GM23248 (cell line): ENCODE measurements around the gene TMPRSS15. TPM values are rescaled to one million over a fixed set of nuclear protein-coding genes. Genes with fewer than 3 reads are reported as not detected.

Source experiments
- DNase-seq: peaks from one replicate; pipeline ENCODE4 v3.0.0-alpha.2; 2015
- H2AFZ ChIP-seq: fragments of 200-600 bp; sonication (generic); 2 replicates; pipeline ENCODE4 v1.6.1; 2016; ENCODE audit warnings: antibody characterized with exemption
- H3F3A ChIP-seq: fragments of 200-600 bp; sonication (generic); 2 replicates; pipeline ENCODE4 v1.6.1; 2016; ENCODE audit warnings: mild to moderate bottlenecking, antibody characterized with exemption, mixed run types; ENCODE audit not compliant: insufficient read depth
- H3K27ac ChIP-seq: fragments of 200-600 bp; sonication (generic); 2 replicates; pipeline ENCODE4 v1.5.1; 2016; ENCODE audit warnings: mild to moderate bottlenecking
- H3K27me3 ChIP-seq: fragments of 200-600 bp; sonication (generic); replicated peaks from 2 replicates; pipeline ENCODE4 v1.6.1; 2016; ENCODE audit warnings: mild to moderate bottlenecking; ENCODE audit not compliant: insufficient read depth
- H3K36me3 ChIP-seq: fragments of 200-600 bp; sonication (generic); 2 replicates; pipeline ENCODE4 v1.6.1; 2016; ENCODE audit warnings: low read depth, mild to moderate bottlenecking
- H3K4me1 ChIP-seq: fragments of 200-600 bp; sonication (generic); 2 replicates; pipeline ENCODE4 v1.6.1; 2016; ENCODE audit warnings: mild to moderate bottlenecking; ENCODE audit not compliant: insufficient read depth
- H3K4me2 ChIP-seq: fragments of 200-600 bp; sonication (generic); one replicate; pipeline ENCODE4 v1.6.1; 2016; ENCODE audit warnings: mild to moderate bottlenecking; ENCODE audit not compliant: unreplicated experiment
- H3K4me3 ChIP-seq: fragments of 200-600 bp; sonication (generic); 2 replicates; pipeline ENCODE4 v1.5.1; 2016; ENCODE audit warnings: mild to moderate bottlenecking
- H3K79me2 ChIP-seq: fragments of 200-600 bp; sonication (generic); 2 replicates; pipeline ENCODE4 v1.6.1; 2016; ENCODE audit warnings: mild to moderate bottlenecking; ENCODE audit not compliant: insufficient read depth
- H3K9ac ChIP-seq: fragments of 200-600 bp; sonication (generic); 2 replicates; pipeline ENCODE4 v1.6.1; 2016; ENCODE audit warnings: mild to moderate bottlenecking
- H3K9me2 ChIP-seq: fragments of 200-600 bp; sonication (generic); 2 replicates; pipeline ENCODE4 v1.6.1; 2016; ENCODE audit warnings: mixed run types, mild to moderate bottlenecking, moderate library complexity; ENCODE audit not compliant: insufficient read depth
- H3K9me3 ChIP-seq: fragments of 200-600 bp; sonication (generic); one replicate; pipeline ENCODE4 v1.6.1; 2017; ENCODE audit warnings: low read depth
- H4K20me1 ChIP-seq: fragments of 200-600 bp; sonication (generic); 2 replicates; pipeline ENCODE4 v1.6.0; 2016; ENCODE audit not compliant: insufficient read depth
- EZH2 ChIP-seq: fragments of 200-600 bp; sonication (generic); IDR thresholded peaks from 2 replicates; pipeline ENCODE4 v1.6.1; 2018; ENCODE audit warnings: antibody characterized with exemption, mild to moderate bottlenecking; ENCODE audit not compliant: insufficient read depth, poor library complexity, severe bottlenecking
- EZH2phosphoT487 ChIP-seq: fragments of 200-600 bp; sonication (generic); IDR thresholded peaks from 2 replicates; pipeline ENCODE4 v1.6.1; 2018; ENCODE audit warnings: antibody characterized with exemption, moderate library complexity, mild to moderate bottlenecking, low read depth; ENCODE audit not compliant: insufficient read depth
- WGBS, 2 experiments: methylation state at CpG; one replicate each; pipeline ENCODE4 v1.1.6; 2015 to 2017; ENCODE audit warnings: low lambda C conversion rate in 2 of 2, low coverage in 1 of 2; ENCODE audit errors: missing lambda C conversion rate in 2 of 2; 5-methylcytosine and 5-hydroxymethylcytosine counted together
- in situ Hi-C: fragments of 300-500 bp; cut with MboI; formaldehyde crosslinking; loops from 2 replicates; pipeline ENCODE4 v1.15.0; 2020
- polyA plus RNA-seq: library from polyadenylated mRNA; unstranded; fragments of >200 nt; fragmentation: Nextera tagmentation; extraction: Ambion mirVana; gene quantifications from 2 replicates; pipeline ENCODE4 v1.2.1, GENCODE V29; 2016
- total RNA-seq: library from RNA; depleted of rRNA; stranded (reverse); fragments of >200 nt; shearing (Covaris generic); gene quantifications from 2 replicates; pipeline ENCODE4 v1.2.3, GENCODE V29; 2014; rRNA removed

Gene TMPRSS15
- total RNA-seq (not detected in 2 replicates), polyA plus RNA-seq (not detected in 2 replicates)

DNA sequence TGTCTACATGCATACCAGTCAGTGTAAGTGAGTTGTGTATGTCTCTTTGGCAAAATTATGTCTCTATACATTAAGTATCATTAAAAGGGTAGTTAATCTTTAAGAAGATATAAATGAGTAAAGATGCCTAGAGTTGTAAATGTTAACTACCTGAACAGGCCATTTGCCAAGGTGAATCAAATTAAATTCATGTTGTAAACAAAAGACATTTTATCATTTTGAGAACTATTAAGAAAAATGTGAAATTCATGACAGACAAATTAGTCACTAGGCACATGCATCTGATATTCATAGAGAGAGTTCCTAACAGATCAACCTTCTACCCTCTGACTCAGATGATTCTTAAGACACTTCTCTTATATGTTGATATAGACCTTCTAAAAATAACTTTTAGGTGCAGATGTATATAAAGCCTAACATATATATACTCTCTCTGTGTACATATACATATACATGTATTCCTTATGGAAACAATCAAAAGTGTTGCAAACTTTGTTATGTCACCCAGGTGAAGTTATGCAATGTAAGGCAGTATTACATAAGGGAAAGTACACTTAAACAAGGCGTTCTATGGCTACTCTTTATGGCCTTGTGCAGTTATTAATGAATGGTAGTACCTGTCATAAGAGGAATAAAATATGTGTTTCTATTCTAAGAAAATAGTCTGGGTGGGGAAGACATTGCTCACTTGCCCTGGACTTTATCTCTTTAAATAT lies at the start of gene TMPRSS15:
TSS of gene TMPRSS15 (minus strand) at position 51 of the 716 bp plus-strand sequence. CDS start 163 bp downstream, outside the sequence.
- H3K27me3 ChIP-seq, result no peaks in the 10 kb centered on the region
- H3K4me2 ChIP-seq, result no peak within 1 kb of the TSS
- DNase-seq, result no peak
- H4K20me1 ChIP-seq, result no peaks in the 10 kb centered on the region
- in situ Hi-C loops, result no loop called here
- no peaks in the 10 kb centered on the region for H3F3A ChIP-seq
- no peak within 1 kb of the TSS for H3K27ac ChIP-seq
- H2AFZ ChIP-seq, result no peak within 1 kb of the TSS
- no peak for TF ChIP-seq EZH2phosphoT487
- no peak for TF ChIP-seq EZH2
- no peak within 1 kb of the TSS for H3K4me3 ChIP-seq
- no peaks in the 10 kb centered on the region for H3K9me2 ChIP-seq
- WGBS, 2 experiments, result 4 to 16% methylated on average over 1 of the region's 1 CpG
- no peaks in the 10 kb centered on the region for H3K79me2 ChIP-seq
- H3K36me3 ChIP-seq, result no peaks in the 10 kb centered on the region
- no peaks in the 10 kb centered on the region for H3K9me3 ChIP-seq
- H3K9ac ChIP-seq, result no peak within 1 kb of the TSS
- H3K4me1 ChIP-seq, result no peaks in the 10 kb centered on the region

DNA sequence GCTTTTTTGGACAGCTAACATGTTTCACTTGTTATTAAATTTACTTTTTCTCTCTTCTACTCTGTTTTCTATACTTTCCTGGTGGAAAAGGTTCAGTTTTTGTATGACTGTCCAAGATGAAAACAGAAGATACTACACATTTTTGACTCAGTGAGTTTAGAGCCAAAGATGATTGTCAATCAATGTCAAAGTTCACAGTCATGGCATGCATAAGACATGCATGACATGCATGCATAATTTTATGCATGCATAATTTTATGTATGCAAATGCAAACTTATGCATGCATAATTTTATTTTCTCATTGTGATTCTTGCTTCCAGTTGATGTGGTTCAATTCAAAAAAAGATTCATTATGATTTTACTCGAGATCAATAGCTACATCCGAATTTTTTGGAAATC lies 48.1 kb upstream of the TMPRSS15 start:
- TF ChIP-seq EZH2phosphoT487, result no peak
- no peak for TF ChIP-seq EZH2
- no peaks in the 10 kb centered on the region for H3K9me2 ChIP-seq
- H3K4me2 ChIP-seq, result no peak overlapping the region
- H3K4me3 ChIP-seq, result no peak overlapping the region
- no peaks in the 10 kb centered on the region for H3K79me2 ChIP-seq
- H3K9ac ChIP-seq, result no peak overlapping the region
- H3F3A ChIP-seq, result no peaks in the 10 kb centered on the region
- no peaks in the 10 kb centered on the region for H3K36me3 ChIP-seq
- H3K4me1 ChIP-seq, result no peaks in the 10 kb centered on the region
- no peak overlapping the region for H2AFZ ChIP-seq
- in situ Hi-C loops, result no loop called here
- H3K9me3 ChIP-seq, result no peaks in the 10 kb centered on the region
- no peak for DNase-seq
- 13 to 21% methylated on average over 2 of the region's 2 CpGs for WGBS, 2 experiments
- H3K27me3 ChIP-seq, result no peaks in the 10 kb centered on the region
- no peaks in the 10 kb centered on the region for H4K20me1 ChIP-seq
- H3K27ac ChIP-seq, result no peak overlapping the region

GRCh38 chr21:18449605-18450550 lies 46.3 kb upstream of the TMPRSS15 start:
- DNase-seq, result no peak
- Histone ChIP-seq H3K9me3 (no peaks in the 10 kb centered on the region), H3K27me3 (no peaks in the 10 kb centered on the region), H3K36me3 (no peaks in the 10 kb centered on the region), H3K9me2 (no peaks in the 10 kb centered on the region), H3K27ac (no peak overlapping the region), H3K79me2 (no peaks in the 10 kb centered on the region), H3K4me2 (no peak overlapping the region), H2AFZ (no peak overlapping the region), H3K4me1 (no peaks in the 10 kb centered on the region), H3F3A (no peaks in the 10 kb centered on the region), H3K9ac (no peak overlapping the region), H4K20me1 (no peaks in the 10 kb centered on the region), H3K4me3 (no peak overlapping the region)
- in situ Hi-C loops, result no loop called here
- WGBS, 2 experiments, result 4 to 11% methylated on average over 8 of the region's 8 CpGs
- TF ChIP-seq EZH2, result no peak
- no peak for TF ChIP-seq EZH2phosphoT487

GRCh38 chr21:18443701-18444100 lies 40.1 kb upstream of the TMPRSS15 start:
- in situ Hi-C loops, result no loop called here
- no peaks in the 10 kb centered on the region for H3K9me2 ChIP-seq
- no peaks in the 10 kb centered on the region for H3K27me3 ChIP-seq
- H3K9me3 ChIP-seq, result peaks cover 5% of the 10 kb centered on the region
- TF ChIP-seq EZH2 (no peak), EZH2phosphoT487 (no peak)
- no peaks in the 10 kb centered on the region for H3K79me2 ChIP-seq
- no peak overlapping the region for H3K4me2 ChIP-seq
- H4K20me1 ChIP-seq, result no peaks in the 10 kb centered on the region
- no peak overlapping the region for H3K9ac ChIP-seq
- no peaks in the 10 kb centered on the region for H3K4me1 ChIP-seq
- no peaks in the 10 kb centered on the region for H3F3A ChIP-seq
- no peak overlapping the region for H3K27ac ChIP-seq
- DNase-seq, result no peak
- H3K4me3 ChIP-seq, result no peak overlapping the region
- H3K36me3 ChIP-seq, result no peaks in the 10 kb centered on the region
- WGBS, 2 experiments, result 19 to 20% methylated on average over 6 of the region's 6 CpGs
- no peak overlapping the region for H2AFZ ChIP-seq
